Left kidney (tissue), 2 donors: ENCODE data around the gene CFH. TPM values are rescaled to one million over a fixed set of nuclear protein-coding genes. Genes with fewer than 3 reads are reported as not detected.
"Not testable (repeated sequence)": the region's sequence is repeated elsewhere in the genome, so short reads cannot be mapped to it uniquely, and the experiment has no call there.

Experiments
- DNase-seq: peaks from one replicate; pipeline ENCODE4 v3.0.0-alpha.2; 2013
- polyA plus RNA-seq: library from polyadenylated mRNA; unstranded; fragments of 120-200 nt; gene quantifications from one replicate; pipeline ENCODE4 v1.2.1, GENCODE V29; 2013; ENCODE audit not compliant: insufficient read length

The CFH gene
- polyA plus RNA-seq, 1 donor, result 34.4 TPM

GRCh38 chr1:196661345-196661744 lies 9.5 kb downstream of the CFH start:
- DNase-seq, result no peak

GRCh38 chr1:196667131-196667530 lies 15.3 kb downstream of the CFH start:
- no peak for DNase-seq

- DNase-seq, result no peak
These were observed 17.2 kb downstream of the CFH start for GRCh38 chr1:196669051-196669450.

GRCh38 chr1:196669693-196670092 lies 17.9 kb downstream of the CFH start:
- no peak for DNase-seq

- DNase-seq, result no peak
These were observed 23.1 kb downstream of the CFH start for GRCh38 chr1:196674908-196675307.

- DNase-seq, result no peak
These were observed 26.1 kb downstream of the CFH start for GRCh38 chr1:196677781-196678509.

- no peak for DNase-seq
These were observed 26.7 kb downstream of the CFH start for GRCh38 chr1:196678510-196678884.

- no peak for DNase-seq
These were observed 28.3 kb downstream of the CFH start for GRCh38 chr1:196680107-196680506.

GRCh38 chr1:196684476-196684875 lies 32.6 kb downstream of the CFH start:
- DNase-seq, result no peak

- no peak for DNase-seq
These were observed 33.7 kb downstream of the CFH start for GRCh38 chr1:196685506-196685905.

- DNase-seq, result no peak
These were observed 37.2 kb downstream of the CFH start for GRCh38 chr1:196689001-196689400.

GRCh38 chr1:196690582-196690981 lies 38.7 kb downstream of the CFH start:
- no peak for DNase-seq

- DNase-seq, result no peak
These were observed 47.1 kb downstream of the CFH start for GRCh38 chr1:196698993-196699392.

GRCh38 chr1:196701144-196701543 lies 49.3 kb downstream of the CFH start:
- no peak for DNase-seq

- not testable (repeated sequence) for DNase-seq
These were observed 58.0 kb downstream of the CFH start for GRCh38 chr1:196709892-196710291.

GRCh38 chr1:196717868-196718267 lies 66.0 kb downstream of the CFH start:
- no peak for DNase-seq

- DNase-seq, result peak; percentile 12
These were observed 71.7 kb downstream of the CFH start for GRCh38 chr1:196723325-196724185.

- DNase-seq, result no peak
These were observed 80.7 kb downstream of the CFH start for GRCh38 chr1:196732526-196732925.

GRCh38 chr1:196733091-196733970 lies 81.5 kb downstream of the CFH start:
- DNase-seq, result no peak

- no peak for DNase-seq
These were observed 82.2 kb downstream of the CFH start for GRCh38 chr1:196734006-196734405.

GRCh38 chr1:196734460-196734859 lies 82.6 kb downstream of the CFH start:
- DNase-seq, result no peak

GRCh38 chr1:196738730-196739129 lies 86.9 kb downstream of the CFH start:
- DNase-seq, result no peak
